Right atrium auricular region (tissue), 2 donors: ENCODE data around the gene FKBP9. TPM values are rescaled to one million over a fixed set of nuclear protein-coding genes. Genes with fewer than 3 reads are reported as not detected.
"Not testable (repeated sequence)": the region's sequence is repeated elsewhere in the genome, so short reads cannot be mapped to it uniquely, and the experiment has no call there.

Source experiments
- DNase-seq: peaks from one replicate; pipeline ENCODE4 v3.0.0-alpha.2; 2019; ENCODE audit warnings: low spot score
- H3K27ac ChIP-seq, 2 donors: fragments of 200-600 bp; sonication (generic); 1 replicate in 1 of 2; 2 replicates in 1 of 2; pipeline ENCODE4 v1.5.1; 2016 to 2019
- H3K27me3 ChIP-seq, 2 donors: fragments of 200-600 bp; sonication (generic); one replicate each; pipeline versions ENCODE4 v1.5.1 to v1.6.0; 2017 to 2019
- H3K36me3 ChIP-seq: fragments of 200-600 bp; sonication (generic); one replicate; pipeline ENCODE4 v1.5.1; 2016
- H3K4me1 ChIP-seq, 2 donors: fragments of 200-600 bp; sonication (generic); one replicate each; pipeline versions ENCODE4 v1.5.1 to v1.6.0; 2017 to 2019
- H3K4me3 ChIP-seq, 2 donors: fragments of 200-600 bp; sonication (generic); 1 replicate in 1 of 2; 2 replicates in 1 of 2; pipeline ENCODE4 v1.5.1; 2017 to 2019; ENCODE audit warnings: mild to moderate bottlenecking in 1 of 2, moderate library complexity in 1 of 2
- H3K9me3 ChIP-seq, 2 donors: fragments of 200-600 bp; sonication (generic); one replicate each; pipeline ENCODE4 v1.5.1; 2019
- CTCF ChIP-seq, 2 donors: fragments of 200-600 bp; sonication (generic); IDR thresholded peaks; one replicate each; pipeline ENCODE4 v1.5.1; 2019; ENCODE audit warnings: antibody characterized with exemption in 2 of 2
- total RNA-seq, 2 donors: library from RNA; depleted of rRNA; stranded (reverse); fragments of >200 nt; gene quantifications; one replicate each; pipeline ENCODE4 v1.1.0, GENCODE V29; 2016

The FKBP9 gene
- total RNA-seq, 2 donors from 2014 or later = 73.3 to 129 TPM

DNA sequence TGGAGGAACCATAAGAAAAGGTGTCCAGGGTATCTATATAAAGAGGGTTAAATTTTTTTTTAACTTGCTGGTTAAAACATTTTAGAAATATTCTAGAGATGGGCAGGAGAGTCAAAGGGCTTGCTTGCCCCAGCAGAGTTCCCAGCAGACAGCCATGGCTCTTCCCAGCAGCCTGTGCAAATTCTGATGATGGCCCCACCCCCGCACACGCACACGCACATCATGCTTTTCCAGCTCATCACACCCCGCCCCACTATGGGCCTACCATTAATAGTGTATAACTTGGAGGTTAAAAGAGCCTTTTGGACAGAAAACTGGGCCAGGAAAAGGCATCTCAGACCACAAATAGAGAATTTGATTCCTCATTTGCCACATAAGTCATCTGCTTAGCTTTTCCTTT lies 48.5 kb downstream of the FKBP9 start:
- H3K36me3 ChIP-seq, H3K9me3 ChIP-seq: not testable (repeated sequence)

DNA sequence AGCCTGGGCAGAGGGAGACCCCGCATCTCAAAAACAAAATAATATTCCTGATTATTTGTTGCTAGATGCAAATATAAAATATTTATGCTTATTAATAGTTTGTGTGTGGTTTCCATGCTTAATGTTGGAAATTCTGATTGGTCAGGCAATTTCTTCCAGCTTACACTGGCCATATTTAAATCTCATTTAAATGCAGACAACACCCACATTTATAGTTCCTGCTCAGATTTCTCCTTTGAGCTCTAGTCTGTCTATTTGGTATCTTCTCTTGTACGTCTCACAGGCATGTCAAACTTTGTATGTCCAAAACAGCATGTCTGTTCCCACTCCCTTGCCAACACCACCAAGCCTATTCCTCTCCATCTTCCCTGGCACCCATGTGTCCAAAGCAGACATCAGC lies 52.5 kb downstream of the FKBP9 start:
- H3K9me3 ChIP-seq = no peaks in the 10 kb centered on the region
- H3K27ac ChIP-seq = no peak overlapping the region
- H3K4me1 ChIP-seq = no peaks in the 10 kb centered on the region
- DNase-seq = no peak
- no peaks in the 10 kb centered on the region for H3K27me3 ChIP-seq
- H3K36me3 ChIP-seq = peaks cover 19% of the 10 kb centered on the region
- no peak for TF ChIP-seq CTCF (IDR thresholded peaks at IDR 0.05)
- H3K4me3 ChIP-seq = no peak overlapping the region

More for the DNA sequence above, 48.5 kb downstream of the FKBP9 start:
- H3K4me3 ChIP-seq, H3K27me3 ChIP-seq, H3K27ac ChIP-seq, DNase-seq, H3K4me1 ChIP-seq: not testable (repeated sequence)

DNA sequence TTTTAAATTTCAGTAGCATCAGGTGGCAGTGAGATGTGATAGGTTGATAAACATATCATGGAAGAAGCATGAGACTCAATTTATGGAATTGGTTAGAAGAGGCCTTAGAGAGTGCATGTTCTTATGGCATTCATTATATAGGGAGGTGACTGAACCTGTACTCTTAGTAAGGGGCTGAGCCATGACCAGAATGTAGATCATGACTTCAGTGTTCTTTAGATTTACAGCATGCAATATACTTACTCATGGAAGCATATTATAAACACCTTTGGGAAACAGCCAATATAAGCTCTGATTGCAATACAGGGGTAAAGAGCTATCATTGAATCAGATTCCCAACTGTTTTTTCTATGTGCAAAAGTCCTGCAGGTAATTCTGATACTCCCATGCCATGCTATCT lies 55.1 kb downstream of the FKBP9 start:
- TF ChIP-seq CTCF (IDR thresholded peaks at IDR 0.05) = no peak
- no peaks in the 10 kb centered on the region for H3K27me3 ChIP-seq
- H3K4me1 ChIP-seq = no peaks in the 10 kb centered on the region
- peaks cover 41% of the 10 kb centered on the region for H3K36me3 ChIP-seq
- H3K27ac ChIP-seq = no peak overlapping the region
- no peak for DNase-seq
- no peak overlapping the region for H3K4me3 ChIP-seq
- H3K9me3 ChIP-seq = no peaks in the 10 kb centered on the region

- H3K4me1 ChIP-seq = no peaks in the 10 kb centered on the region
- TF ChIP-seq CTCF (IDR thresholded peaks at IDR 0.05) = no peak
- H3K36me3 ChIP-seq = peaks cover 19% of the 10 kb centered on the region
- H3K9me3 ChIP-seq = no peaks in the 10 kb centered on the region
- H3K27me3 ChIP-seq = no peaks in the 10 kb centered on the region
- no peak overlapping the region for H3K4me3 ChIP-seq
- no peak for DNase-seq
- no peak overlapping the region for H3K27ac ChIP-seq
These were observed 67.0 kb downstream of the FKBP9 start for GRCh38 chr7:33024189-33024757.

GRCh38 chr7:33035776-33036175 lies 78.5 kb downstream of the FKBP9 start:
- no peak for TF ChIP-seq CTCF (IDR thresholded peaks at IDR 0.05)
- no peaks in the 10 kb centered on the region for H3K9me3 ChIP-seq
- H3K27ac ChIP-seq = no peak overlapping the region
- H3K36me3 ChIP-seq = no peaks in the 10 kb centered on the region
- no peaks in the 10 kb centered on the region for H3K27me3 ChIP-seq
- DNase-seq = no peak
- H3K4me1 ChIP-seq = peaks cover 0 to 13% of the 10 kb centered on the region in 2 donors
- H3K4me3 ChIP-seq = no peak overlapping the region

DNA sequence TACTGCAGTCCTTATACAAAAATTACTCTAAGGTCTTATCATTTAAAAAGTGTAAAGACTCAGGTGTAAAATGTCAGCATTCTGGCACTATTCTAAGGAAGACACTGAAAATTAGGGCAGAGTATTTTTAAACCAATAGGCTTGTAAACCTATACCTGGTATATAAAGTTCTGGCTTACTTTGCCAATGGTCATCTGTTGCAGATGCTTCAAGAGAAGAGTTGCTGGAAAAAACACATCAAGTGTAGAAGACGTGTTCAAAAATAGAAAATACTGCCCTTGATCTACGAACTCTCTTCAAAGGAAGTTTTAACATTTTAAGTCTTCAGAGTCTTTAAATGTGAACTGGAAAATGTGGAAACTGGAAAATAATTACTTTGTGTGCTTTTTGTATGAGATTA lies 81.4 kb downstream of the FKBP9 start:
- no peaks in the 10 kb centered on the region for H3K27me3 ChIP-seq
- H3K36me3 ChIP-seq = no peaks in the 10 kb centered on the region
- DNase-seq = no peak
- H3K9me3 ChIP-seq = no peaks in the 10 kb centered on the region
- H3K4me3 ChIP-seq = peak overlapping the region in 1 of 2 donors; percentile 46
- H3K4me1 ChIP-seq = peaks cover 0 to 35% of the 10 kb centered on the region in 2 donors
- peak overlapping the region; percentile 7 to 66 for H3K27ac ChIP-seq
- no peak for TF ChIP-seq CTCF (IDR thresholded peaks at IDR 0.05)
